ENCODE measurements around the gene ATXN10. TPM values are rescaled to one million over a fixed set of nuclear protein-coding genes. Genes with fewer than 3 reads are reported as not detected.
A peak's percentile ranks its signal among the peaks of the same experiment; 100 is the strongest.

ATXN10 gene
- total and polyA plus RNA-seq, 2 of the 13 experiments (the other 11 are each of a cell fraction or from before 2014, with no cell fraction given), result 60.1 to 194 TPM

GRCh38 chr22:45629469-45630089 is 42.1 kb upstream of the ATXN10 start (continued):
- TF ChIP-seq ZFP90 (CRISPR knock-in tag; IDR thresholded peaks at IDR 0.05; ENCODE audit: borderline replicate concordance) (no peak), MXD1 (CRISPR knock-in tag; IDR thresholded peaks at IDR 0.05) (no peak), BRCA1 (CRISPR knock-in tag; IDR thresholded peaks at IDR 0.05) (no peak), ZNF331 (CRISPR knock-in tag; IDR thresholded peaks at IDR 0.05) (no peak; the same call in 1 of the 2 replicates), ZNF724P (CRISPR knock-in tag; IDR thresholded peaks at IDR 0.05; ENCODE audit: borderline replicate concordance) (no peak), BORCS8-MEF2B (CRISPR knock-in tag; IDR thresholded peaks at IDR 0.05) (peak; percentile 70; the same call in 1 of the 2 replicates), PLRG1 (conservative IDR thresholded peaks at IDR 0.05) (no peak), MED1 (CRISPR knock-in tag; IDR thresholded peaks at IDR 0.05) (peak; percentile 65), DNMT3B (CRISPR knock-in tag; conservative IDR thresholded peaks at IDR 0.05) (no peak), ZBTB39 (CRISPR knock-in tag; IDR thresholded peaks at IDR 0.05) (no peak)
- TF ChIP-seq, protein P1, sequence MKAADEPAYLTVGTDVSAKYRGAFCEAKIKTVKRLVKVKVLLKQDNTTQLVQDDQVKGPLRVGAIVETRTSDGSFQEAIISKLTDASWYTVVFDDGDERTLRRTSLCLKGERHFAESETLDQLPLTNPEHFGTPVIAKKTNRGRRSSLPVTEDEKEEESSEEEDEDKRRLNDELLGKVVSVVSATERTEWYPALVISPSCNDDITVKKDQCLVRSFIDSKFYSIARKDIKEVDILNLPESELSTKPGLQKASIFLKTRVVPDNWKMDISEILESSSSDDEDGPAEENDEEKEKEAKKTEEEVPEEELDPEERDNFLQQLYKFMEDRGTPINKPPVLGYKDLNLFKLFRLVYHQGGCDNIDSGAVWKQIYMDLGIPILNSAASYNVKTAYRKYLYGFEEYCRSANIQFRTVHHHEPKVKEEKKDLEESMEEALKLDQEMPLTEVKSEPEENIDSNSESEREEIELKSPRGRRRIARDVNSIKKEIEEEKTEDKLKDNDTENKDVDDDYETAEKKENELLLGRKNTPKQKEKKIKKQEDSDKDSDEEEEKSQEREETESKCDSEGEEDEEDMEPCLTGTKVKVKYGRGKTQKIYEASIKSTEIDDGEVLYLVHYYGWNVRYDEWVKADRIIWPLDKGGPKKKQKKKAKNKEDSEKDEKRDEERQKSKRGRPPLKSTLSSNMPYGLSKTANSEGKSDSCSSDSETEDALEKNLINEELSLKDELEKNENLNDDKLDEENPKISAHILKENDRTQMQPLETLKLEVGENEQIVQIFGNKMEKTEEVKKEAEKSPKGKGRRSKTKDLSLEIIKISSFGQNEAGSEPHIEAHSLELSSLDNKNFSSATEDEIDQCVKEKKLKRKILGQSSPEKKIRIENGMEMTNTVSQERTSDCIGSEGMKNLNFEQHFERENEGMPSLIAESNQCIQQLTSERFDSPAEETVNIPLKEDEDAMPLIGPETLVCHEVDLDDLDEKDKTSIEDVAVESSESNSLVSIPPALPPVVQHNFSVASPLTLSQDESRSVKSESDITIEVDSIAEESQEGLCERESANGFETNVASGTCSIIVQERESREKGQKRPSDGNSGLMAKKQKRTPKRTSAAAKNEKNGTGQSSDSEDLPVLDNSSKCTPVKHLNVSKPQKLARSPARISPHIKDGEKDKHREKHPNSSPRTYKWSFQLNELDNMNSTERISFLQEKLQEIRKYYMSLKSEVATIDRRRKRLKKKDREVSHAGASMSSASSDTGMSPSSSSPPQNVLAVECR (CRISPR knock-in tag; IDR thresholded peaks at IDR 0.05; ENCODE audit: borderline replicate concordance), result peak; percentile 48; the same call in 1 of the 2 replicates
- TF ChIP-seq, protein P2, sequence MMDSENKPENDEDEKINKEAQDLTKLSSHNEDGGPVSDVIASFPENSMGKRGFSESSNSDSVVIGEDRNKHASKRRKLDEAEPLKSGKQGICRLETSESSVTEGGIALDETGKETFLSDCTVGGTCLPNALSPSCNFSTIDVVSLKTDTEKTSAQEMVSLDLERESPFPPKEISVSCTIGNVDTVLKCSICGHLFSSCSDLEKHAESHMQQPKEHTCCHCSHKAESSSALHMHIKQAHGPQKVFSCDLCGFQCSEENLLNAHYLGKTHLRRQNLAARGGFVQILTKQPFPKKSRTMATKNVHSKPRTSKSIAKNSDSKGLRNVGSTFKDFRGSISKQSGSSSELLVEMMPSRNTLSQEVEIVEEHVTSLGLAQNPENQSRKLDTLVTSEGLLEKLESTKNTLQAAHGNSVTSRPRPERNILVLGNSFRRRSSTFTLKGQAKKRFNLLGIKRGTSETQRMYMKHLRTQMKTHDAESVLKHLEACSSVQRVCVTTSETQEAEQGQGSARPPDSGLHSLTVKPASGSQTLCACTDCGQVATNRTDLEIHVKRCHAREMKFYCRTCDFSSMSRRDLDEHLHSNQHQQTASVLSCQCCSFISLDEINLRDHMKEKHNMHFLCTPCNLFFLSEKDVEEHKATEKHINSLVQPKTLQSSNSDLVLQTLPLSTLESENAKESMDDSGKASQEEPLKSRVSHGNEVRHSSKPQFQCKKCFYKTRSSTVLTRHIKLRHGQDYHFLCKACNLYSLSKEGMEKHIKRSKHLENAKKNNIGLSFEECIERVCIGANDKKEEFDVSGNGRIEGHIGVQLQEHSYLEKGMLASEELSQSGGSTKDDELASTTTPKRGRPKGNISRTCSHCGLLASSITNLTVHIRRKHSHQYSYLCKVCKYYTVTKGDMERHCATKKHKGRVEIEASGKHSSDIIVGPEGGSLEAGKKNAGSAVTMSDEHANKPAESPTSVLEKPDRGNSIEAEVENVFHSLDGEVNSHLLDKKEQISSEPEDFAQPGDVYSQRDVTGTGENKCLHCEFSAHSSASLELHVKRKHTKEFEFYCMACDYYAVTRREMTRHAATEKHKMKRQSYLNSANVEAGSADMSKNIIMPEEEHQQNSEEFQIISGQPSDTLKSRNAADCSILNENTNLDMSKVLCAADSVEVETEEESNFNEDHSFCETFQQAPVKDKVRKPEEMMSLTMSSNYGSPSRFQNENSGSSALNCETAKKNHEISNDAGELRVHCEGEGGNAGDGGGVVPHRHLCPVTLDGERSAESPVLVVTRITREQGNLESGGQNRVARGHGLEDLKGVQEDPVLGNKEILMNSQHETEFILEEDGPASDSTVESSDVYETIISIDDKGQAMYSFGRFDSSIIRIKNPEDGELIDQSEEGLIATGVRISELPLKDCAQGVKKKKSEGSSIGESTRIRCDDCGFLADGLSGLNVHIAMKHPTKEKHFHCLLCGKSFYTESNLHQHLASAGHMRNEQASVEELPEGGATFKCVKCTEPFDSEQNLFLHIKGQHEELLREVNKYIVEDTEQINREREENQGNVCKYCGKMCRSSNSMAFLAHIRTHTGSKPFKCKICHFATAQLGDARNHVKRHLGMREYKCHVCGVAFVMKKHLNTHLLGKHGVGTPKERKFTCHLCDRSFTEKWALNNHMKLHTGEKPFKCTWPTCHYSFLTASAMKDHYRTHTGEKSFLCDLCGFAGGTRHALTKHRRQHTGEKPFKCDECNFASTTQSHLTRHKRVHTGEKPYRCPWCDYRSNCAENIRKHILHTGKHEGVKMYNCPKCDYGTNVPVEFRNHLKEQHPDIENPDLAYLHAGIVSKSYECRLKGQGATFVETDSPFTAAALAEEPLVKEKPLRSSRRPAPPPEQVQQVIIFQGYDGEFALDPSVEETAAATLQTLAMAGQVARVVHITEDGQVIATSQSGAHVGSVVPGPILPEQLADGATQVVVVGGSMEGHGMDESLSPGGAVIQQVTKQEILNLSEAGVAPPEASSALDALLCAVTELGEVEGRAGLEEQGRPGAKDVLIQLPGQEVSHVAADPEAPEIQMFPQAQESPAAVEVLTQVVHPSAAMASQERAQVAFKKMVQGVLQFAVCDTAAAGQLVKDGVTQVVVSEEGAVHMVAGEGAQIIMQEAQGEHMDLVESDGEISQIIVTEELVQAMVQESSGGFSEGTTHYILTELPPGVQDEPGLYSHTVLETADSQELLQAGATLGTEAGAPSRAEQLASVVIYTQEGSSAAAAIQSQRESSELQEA (CRISPR knock-in tag; IDR thresholded peaks at IDR 0.05; ENCODE audit: not compliant biosample characterization), result no peak
- TF ChIP-seq, protein P3, sequence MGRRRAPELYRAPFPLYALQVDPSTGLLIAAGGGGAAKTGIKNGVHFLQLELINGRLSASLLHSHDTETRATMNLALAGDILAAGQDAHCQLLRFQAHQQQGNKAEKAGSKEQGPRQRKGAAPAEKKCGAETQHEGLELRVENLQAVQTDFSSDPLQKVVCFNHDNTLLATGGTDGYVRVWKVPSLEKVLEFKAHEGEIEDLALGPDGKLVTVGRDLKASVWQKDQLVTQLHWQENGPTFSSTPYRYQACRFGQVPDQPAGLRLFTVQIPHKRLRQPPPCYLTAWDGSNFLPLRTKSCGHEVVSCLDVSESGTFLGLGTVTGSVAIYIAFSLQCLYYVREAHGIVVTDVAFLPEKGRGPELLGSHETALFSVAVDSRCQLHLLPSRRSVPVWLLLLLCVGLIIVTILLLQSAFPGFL (CRISPR knock-in tag; IDR thresholded peaks at IDR 0.05), result no peak

All from HepG2 (cell line).